HG03097 (cell line): ENCODE results near the gene S100A9.
"Not testable (repeated sequence)": the region's sequence is repeated elsewhere in the genome, so short reads cannot be mapped to it uniquely, and the experiment has no call there.

Source experiments
- ATAC-seq: cut with Tn5 transposase; IDR thresholded peaks from one replicate; pipeline ENCODE4 v1.9.1; 2021; ENCODE audit not compliant: unreplicated experiment, low FRiP score

S100A9 gene

GRCh38 chr1:153357853-153358690 is at the start of gene S100A9:
Gene S100A9, plus strand, starts transcription at chr1:153357854. Its CDS starts 430 bp downstream, at chr1:153358284.
- no peak for ATAC-seq

GRCh38 chr1:153308540-153308939 is 49.1 kb upstream of the S100A9 start:
- no peak for ATAC-seq

GRCh38 chr1:153309441-153309840 is 48.2 kb upstream of the S100A9 start:
- ATAC-seq, result no peak

GRCh38 chr1:153310526-153310925 is 47.1 kb upstream of the S100A9 start:
- no peak for ATAC-seq

GRCh38 chr1:153312570-153313186 is 45.0 kb upstream of the S100A9 start, which contains the start of gene PGLYRP3:
Gene PGLYRP3, minus strand, starts transcription at chr1:153312952. Its CDS starts 2,287 bp downstream, at chr1:153310665.
- ATAC-seq, result no peak

GRCh38 chr1:153313288-153313687 is 44.4 kb upstream of the S100A9 start:
- no peak for ATAC-seq

GRCh38 chr1:153314388-153314787 is 43.3 kb upstream of the S100A9 start:
- ATAC-seq, result not testable (repeated sequence)

- ATAC-seq, result not testable (repeated sequence)
Observed at GRCh38 chr1:153316013-153316412, 41.6 kb upstream of the S100A9 start.

- ATAC-seq, result not testable (repeated sequence)
Observed at GRCh38 chr1:153318145-153318544, 39.5 kb upstream of the S100A9 start.

- ATAC-seq, result no peak
Observed at GRCh38 chr1:153322568-153322967, 35.1 kb upstream of the S100A9 start.

GRCh38 chr1:153324912-153325311 is 32.7 kb upstream of the S100A9 start:
- ATAC-seq, result no peak

GRCh38 chr1:153333902-153334301 is 23.8 kb upstream of the S100A9 start:
- no peak for ATAC-seq

- ATAC-seq, result no peak
Observed at GRCh38 chr1:153336650-153337049, 21.0 kb upstream of the S100A9 start.

- ATAC-seq, result no peak
Observed at GRCh38 chr1:153337980-153338853, 19.4 kb upstream of the S100A9 start.

- ATAC-seq, result no peak
Observed at GRCh38 chr1:153339802-153340201, 17.9 kb upstream of the S100A9 start.

- no peak for ATAC-seq
Observed at GRCh38 chr1:153340356-153340755, 17.3 kb upstream of the S100A9 start.

- no peak for ATAC-seq
Observed at GRCh38 chr1:153341431-153341934, 16.2 kb upstream of the S100A9 start.

- no peak for ATAC-seq
Observed at GRCh38 chr1:153342178-153342577, 15.5 kb upstream of the S100A9 start.

GRCh38 chr1:153343040-153343681 is 14.5 kb upstream of the S100A9 start:
- ATAC-seq, result no peak
